NOMO-1 treated with DMSO at 0.1 percent for 48 hours (cell line): ENCODE measurements around the gene PLPPR1.

ENCODE experiments used
- DNase-seq: peaks from one replicate; lab custom pipeline; 2025; ENCODE audit not compliant: unreplicated experiment; lab: John Stamatoyannopoulos, UW

PLPPR1 gene

DNA sequence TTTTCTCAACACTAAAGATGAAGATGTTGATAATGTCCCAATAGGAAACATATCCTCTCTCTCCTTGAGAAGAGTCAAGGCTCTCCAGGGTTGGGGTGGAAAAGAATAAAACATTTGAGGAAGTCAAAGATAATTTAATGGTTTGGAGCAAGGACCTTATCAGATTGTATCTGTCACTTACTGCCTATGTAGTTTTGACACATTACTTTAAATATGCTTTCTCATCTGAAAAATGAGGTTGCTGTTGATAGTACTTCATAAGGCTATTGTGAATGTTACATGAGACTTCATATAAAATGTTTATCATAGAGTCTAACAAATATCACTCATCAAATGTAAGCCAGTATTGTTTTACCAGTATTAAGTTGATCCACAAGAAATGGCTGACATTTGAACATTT lies 307.6 kb downstream of the PLPPR1 start:
- no peak for DNase-seq

DNA sequence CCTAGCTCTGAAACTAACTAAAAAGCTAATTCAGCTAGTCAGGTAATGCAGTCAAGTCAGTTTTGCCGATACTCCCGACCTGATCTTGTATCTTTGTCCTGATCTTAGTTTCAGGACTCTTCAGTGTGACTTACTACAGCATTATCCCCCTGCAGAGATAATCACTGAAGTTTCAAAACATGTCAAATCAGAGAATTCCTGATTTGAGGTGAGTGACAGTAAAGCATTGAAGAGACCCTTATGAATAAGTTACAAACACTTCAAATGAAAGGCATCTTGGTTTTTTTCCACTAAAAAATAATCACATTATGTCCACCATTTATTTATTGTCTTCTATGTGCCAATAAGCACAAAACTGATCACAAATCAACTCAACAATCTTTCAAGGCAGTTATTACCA lies 308.7 kb downstream of the PLPPR1 start:
- DNase-seq, result no peak

DNA sequence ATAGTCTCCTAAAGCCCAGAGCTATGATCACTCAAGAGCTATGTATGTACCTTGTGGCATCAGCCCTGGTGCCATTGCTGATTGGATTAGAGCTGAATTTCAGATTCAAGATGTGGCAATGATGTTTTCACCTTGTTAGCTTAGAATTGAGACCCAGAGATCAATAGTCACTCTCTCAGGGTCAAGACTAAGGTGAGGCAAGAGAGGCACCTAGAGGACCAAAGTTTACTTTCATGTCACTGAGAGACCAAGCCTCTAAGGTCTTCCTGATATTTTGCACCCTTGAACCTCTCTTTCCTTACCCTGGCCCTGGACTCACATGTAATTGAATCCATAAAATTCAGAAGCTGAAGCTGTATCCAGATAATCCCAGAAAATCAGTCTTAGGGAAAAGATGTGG lies 313.4 kb downstream of the PLPPR1 start:
- no peak for DNase-seq

DNA sequence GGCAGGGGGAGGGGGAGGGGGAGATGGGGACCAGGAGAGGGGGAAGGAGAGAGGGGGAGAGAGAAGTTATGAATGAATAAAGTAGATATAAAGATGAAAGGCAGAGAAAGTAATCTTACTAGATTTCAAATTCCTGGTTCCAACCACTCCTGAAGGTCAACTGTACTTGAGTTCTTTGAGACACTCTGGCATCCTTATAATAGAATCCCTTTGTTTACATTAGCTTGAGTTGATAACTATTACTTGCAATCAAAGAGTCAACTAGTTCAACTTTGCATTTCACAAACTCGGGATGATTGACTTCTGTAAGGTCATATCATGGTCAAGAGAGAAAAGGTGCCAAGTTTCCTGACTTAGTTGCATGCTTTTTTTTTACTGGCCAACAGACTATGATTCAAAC lies 314.1 kb downstream of the PLPPR1 start:
- no peak for DNase-seq

DNA sequence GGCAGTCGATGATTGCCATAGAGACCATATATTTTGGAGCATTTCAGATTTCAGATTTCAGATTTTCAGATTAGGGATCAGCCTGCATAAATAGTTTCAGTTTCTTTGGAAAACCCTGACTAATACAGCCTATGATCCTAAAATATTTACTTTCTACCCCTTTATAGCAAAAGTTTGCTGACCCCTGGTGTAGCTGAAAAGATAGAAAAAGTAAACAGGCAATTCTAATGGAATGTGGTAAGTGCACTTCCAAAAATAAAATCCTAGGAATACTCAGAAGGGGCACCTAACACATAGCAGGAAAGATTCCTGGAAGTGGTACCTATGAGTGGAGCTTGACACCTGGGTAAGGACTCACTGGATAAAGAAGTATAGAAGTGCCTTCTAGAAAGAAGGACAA lies 321.8 kb downstream of the PLPPR1 start:
- no peak for DNase-seq

DNA sequence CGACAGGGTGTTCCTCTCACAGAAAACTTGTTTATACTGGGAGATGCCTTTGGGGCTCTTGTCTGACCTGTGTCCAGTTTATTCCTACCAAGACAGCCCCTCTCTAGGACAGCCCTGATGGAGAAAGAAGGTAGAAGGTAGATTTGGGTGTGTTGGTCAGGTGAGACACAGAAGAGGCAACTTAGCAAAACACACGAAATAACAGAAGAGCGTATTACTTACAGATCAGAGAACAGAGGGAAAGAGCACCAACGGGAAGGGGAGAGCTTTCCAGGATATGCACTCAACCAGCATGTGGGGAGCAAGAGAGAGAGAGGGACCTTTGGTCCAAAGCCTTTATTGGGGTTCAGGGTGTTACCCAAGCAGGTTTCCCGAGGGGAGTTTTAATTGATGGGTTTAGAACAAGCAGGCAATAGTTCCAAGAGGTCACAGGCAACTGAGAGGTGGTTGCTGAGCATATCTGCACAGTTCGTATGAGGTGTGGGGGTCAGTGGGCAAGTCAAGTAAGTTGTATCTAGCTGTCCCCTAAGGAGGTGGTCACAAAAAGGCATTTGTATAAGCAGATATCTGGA lies 324.5 kb downstream of the PLPPR1 start:
- no peak for DNase-seq

DNA sequence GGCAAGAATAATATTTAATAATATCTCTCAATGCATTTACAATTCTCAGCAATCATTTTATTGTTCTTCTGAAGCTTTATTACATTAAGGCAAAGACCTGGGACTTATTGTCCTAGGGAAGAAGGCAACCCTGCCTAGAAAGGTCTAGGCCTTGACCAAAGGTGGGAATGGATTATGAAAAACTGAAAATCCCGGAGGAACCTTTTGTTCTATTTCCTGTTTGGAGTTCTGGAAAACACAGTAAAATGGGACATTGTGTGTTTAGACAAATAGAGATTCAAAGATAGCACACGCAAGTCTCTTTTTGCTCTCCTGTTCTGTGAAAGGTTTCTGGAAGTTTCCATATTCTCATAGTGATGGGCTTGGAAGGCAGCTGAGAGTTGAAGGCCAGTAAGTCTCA lies 325.2 kb downstream of the PLPPR1 start:
- no peak for DNase-seq

DNA sequence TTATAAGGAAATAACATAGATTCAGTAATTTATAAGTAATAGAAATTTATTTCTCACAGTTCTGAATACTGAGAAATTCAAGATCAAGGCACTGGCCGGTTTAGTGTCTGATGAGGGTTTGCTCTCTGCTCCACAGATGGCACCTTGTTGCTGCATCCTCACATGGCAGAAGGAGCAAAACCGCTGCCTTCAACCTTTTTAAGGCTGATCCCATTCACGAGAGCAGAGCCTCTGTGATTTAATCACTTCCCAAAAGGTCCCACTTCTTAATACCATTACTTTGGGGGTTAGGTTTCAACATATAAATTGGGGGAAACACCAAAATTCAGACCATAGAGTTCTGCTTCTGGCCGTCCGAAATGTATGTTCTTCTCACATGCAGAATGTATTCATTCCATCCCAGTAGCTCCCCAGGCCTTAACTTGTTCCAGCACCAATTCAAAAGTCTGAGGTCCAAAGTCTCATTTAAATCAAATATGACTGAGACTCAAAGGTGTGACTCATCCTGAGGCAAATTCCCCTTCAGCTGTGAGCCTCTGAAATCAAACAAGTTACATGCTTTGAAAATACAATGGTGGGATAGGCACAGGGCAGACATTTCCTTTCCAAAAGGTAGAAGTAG lies 325.7 kb downstream of the PLPPR1 start:
- DNase-seq, result no peak

DNA sequence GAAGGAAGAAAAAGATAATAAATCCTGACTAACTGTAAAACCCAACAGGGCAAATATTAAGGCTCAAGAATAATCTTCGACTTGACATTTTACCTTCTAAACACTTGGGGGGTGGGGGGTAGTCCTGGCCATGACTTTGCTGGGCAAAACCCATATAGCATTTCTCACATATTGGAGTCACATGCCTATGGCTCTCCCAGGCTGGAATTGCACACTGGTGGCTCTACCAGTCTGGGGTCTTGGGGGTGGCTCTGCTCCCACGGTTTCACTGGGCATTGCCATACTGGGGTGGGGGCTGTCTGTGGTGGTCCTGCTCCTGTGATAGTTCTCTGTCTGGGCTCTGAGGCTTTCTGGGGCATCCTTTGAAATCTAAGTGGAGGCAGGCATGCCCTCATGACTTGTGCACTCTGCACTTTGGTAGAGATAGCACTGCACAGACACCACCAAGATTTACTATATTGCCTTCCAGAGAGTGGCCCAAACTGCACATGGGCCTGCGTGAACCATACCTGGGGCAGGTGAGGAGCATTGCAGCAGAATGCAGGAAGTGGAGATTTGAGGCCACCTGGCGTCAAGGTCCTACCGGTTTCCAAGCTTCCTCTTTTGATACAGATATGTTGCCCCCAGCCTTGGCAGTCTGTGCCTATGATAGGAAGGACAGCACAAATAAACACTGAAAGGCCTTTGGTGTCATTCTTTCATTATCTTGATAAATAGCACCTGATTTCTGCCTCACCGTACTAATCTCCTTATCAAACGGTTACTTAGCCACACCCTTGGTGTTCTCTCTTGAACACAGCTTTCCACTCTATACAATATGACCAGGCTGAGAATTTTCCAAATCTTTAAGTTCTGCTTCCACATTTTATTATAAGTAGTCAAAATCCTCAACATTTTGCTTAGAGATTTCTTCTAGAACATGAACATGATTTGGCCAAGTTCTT lies 326.5 kb downstream of the PLPPR1 start:
- DNase-seq, result no peak

DNA sequence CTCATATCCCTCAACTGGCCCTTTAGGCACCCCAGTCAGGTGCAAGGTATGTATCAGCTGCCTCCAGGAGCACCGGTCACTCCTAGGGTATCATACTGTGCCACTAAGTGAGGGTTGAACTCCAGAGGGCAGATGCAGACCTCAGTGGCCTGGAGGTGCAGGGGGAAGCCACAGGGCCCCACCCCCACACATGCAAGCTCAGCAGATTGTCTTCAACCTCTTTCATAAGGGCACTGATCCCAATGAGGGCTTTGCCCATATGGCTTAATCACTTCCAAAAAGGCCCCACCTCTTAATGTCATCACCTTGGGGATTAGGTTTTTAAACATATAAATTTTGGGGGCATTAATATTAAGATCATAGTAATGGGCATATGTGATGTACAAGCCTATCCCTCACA lies 328.1 kb downstream of the PLPPR1 start:
- DNase-seq, result no peak

DNA sequence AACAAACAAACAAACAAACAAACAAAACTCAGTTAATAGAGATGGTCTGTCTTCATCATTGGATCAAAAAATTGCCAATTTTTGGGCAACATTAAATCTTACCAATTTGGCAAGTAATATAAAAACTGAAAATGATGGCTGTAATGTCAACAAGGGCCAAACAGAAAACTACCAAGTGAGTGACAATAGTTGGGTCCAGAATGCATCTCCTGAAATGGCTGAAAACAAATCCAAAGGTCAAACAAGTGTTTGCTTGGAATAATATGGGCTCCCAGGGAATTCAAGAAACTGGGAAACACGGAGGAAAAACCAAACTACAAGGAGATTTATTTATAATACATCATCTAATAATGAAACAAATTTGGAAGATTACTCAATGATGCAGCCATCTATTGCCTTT lies 331.2 kb downstream of the PLPPR1 start:
- no peak for DNase-seq

DNA sequence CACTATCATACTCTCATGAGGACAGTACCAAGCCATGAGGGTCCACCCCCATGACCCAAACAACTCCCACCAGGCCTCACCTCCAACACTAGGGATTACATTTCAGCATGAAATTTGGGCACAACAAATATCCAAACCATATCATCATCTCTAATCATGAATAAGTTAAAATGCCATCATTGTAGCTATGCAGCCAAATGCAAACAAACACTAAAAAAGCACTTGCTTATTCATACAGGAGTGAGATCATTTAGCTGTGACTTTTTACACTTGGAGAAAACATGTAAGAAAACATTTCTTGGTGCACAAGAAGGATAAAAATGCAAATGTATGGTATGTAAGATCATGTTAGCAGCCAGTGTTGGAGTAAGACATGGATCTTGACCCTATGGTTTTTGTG lies 332.1 kb downstream of the PLPPR1 start:
- no peak for DNase-seq

DNA sequence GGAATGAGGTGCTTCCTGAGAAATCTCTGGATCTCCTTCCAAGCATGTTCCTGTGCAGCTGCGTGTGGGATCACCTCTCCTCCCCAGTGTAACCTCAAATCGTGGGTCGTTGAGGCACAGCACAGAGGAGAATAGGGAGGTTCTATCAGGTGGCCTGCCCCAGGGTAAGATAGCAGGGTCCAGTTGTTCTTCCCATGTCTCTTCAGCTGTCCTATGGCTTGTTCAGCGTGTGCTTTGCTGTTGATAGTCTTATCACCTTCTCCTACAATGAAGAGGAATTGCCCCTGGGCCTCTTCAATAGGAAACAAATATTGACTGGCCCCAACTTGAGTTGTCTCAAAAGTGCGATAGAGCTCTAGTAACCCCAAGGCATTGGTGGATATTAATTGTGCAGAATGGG lies 333.9 kb downstream of the PLPPR1 start:
- DNase-seq, result no peak

DNA sequence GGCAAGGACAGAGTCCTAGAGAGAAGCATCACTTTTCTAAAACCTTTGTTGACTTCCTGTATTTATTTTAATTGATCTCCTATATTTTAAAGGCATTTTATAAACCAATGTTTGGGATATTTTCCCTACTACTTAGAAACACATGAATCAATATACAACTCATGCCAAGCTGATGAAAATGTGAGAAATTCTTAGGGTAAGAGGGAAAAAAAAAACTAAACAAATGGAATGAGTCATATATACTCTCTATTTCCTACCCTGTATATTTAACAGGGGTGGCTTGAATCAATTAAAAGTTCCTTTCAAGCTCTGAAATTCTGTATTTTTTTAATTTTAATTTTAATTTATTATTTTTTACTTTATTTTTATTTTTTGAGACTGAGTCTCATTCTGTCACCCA lies 336.7 kb downstream of the PLPPR1 start:
- DNase-seq, result no peak

DNA sequence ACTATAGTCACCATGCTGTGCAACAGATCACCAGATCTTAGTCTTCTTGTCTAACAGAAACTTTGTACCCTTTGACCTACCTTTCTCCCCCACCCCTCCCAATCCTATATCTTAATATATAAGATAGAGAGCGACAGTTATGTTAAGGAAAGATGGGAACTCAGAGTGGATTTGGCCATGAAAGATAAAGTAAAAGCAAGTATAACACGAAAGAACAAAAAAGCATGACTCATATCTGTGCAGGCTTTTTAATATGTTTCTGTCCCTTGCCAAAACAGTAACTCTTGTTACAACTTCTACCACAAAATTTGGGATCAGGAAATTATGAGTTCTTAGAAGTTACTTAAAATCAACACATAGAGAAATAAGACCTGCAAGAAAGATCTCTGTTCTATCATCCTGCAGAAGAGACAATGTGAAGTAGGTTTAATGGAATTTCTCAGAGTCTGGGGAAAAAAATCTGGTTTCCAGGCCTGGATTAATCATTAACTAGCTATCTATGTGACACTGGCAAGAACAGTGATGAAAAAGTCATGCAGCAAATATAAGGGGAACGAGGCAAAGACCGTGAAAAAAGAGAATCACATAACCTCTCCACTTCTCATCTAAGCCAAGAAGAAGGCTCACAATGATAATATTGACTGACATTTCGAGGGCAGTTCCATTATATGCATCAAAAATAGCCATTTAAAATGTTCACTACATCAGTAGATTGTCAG lies 337.7 kb downstream of the PLPPR1 start:
- no peak for DNase-seq

DNA sequence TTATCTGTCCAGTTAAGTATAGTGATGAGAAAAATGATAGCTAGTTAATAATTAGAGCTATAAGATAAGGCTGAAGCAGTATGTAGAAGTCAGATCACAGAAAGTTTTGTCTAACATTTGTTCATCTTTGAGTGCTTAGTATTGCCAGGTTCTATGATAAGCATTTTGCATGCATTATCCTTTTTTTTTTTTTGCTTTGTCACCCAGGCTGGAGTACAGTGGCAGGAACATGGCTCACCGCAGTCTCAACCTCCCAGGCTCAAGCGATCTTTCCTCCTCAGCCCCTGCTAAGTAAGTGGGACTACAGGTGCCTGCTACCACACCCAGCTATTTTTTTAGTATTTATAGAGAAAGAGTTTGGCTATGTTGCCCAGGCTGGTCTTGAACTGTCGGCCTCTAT lies 338.8 kb downstream of the PLPPR1 start:
- DNase-seq, result no peak

DNA sequence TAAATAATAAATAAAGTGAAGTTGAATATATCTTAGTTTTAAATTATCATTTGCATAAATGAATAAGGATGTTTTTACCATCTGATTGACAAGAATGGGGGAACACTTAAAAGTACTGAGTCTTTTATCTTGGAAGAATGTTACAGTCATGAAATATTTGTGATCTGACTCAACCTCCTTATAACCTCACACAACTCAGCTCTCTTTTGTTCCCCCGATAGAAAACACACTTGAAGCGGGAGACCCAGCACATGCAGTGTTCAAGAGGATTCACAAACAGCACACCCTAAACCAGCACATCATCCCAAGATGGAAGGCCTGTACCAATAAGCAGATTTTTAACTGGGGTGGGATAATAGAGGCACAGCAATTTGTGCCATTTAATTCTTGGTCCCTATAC lies 340.8 kb downstream of the PLPPR1 start:
- no peak for DNase-seq

DNA sequence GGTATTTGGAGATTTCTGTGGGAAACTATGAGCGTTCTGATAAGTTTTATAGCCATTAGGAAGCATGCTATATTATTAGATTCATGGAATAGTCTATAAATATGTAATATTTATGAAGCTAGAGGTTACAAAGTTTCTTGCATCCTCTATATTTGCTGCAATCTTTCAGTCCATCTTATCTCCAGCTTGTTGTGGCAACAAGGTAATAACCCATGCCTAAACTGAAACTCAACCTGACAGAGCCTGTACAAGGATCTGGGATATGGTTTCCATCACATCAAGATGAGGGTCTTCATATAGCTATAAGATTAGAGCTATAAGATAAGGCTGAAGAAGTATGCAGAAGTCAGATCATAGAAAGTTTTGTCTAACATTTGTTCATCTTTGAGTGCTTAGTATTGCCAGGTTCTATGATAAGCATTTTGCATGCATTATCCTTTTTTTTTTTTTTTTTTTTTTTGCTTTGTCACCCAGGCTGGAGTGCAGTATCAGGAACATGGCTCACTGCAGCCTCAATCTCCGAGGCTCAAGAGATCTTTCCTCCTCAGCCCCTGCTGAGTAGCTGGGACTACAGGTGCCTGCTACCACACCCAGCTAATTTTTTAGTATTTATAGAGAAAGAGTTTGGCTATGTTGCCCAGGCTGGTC lies 341.5 kb downstream of the PLPPR1 start:
- no peak for DNase-seq

DNA sequence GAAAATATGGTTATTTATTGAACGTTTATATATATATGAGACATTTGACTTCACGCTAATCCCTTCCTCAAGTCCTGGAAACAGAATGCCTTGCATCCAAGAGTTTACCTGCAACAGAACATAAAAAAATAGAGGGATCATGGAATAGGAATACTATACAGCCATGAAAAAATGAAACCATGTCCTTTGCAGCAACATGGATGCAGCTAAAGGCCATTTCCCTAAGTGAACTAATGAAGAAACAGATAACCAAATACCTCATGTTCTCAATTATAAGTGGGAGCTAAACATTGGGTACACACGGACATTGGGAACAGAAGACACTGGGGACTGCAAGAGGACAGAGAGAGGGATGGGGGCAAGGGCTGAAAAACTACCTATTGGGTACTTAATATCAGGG lies 343.3 kb downstream of the PLPPR1 start:
- DNase-seq, result no peak

DNA sequence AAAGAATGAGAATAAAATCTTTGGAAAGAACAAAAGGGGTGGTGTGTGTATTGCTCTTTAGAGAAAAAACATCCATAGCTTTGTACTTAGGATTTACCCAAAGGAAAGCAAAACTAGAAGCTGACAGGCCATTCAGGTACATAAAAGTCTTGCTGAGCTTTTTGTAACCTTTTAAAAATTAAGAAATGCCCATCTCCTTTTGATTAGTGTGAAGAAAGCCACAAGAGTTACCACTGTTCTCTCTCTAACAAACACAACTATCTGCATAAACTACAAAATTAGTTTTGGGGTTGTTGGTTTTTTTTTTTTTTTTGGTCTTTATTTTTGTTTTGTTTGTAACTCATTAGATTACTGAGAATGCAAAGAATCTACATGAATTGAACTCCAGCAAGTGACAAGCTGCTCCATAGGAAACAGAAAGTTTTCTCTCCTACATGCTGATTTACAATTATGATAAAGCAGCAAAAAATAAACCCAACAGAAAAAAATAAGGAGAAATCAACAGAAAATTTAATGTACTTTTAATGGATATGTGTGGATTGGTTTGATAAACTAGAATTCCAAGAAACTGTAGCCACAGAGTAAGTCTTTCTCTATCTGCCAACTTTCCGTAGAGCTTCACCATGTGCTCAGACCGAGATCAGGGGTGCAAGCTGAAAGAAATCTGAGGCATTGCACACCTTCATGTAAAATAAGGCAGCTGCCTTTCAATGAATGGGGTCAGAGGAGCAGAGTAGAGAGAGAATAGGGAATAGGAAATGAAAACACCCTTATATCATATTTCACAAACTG lies 344.0 kb downstream of the PLPPR1 start:
- no peak for DNase-seq
